Retina (tissue), 1 donor: Measurements from ENCODE around the gene COL18A1.

Experiments
- DNase-seq: peaks from one replicate; pipeline ENCODE4 v3.0.0-alpha.2; 2016

The COL18A1 gene

GRCh38 chr21:45457161-45457831 lies 52.3 kb downstream of the COL18A1 start:
- DNase-seq, result no peak

DNA sequence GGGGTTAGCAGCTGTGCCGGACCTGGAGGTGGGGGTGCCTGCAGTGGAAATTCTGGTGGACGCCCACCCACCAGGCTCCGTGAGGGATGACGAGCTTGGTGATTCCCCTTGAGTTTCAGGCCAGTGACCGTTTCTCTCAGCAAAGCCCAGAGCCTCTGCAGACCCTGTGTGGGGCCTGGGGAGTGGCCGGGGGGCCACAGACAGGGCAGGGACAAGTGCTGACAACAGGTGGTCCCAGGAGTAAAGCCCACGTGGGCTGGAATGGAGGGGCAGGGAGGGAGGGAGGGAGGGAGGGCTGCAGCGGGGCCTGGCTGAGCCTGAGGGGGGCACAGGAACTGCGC lies 52.8 kb downstream of the COL18A1 start:
- DNase-seq, result no peak

DNA sequence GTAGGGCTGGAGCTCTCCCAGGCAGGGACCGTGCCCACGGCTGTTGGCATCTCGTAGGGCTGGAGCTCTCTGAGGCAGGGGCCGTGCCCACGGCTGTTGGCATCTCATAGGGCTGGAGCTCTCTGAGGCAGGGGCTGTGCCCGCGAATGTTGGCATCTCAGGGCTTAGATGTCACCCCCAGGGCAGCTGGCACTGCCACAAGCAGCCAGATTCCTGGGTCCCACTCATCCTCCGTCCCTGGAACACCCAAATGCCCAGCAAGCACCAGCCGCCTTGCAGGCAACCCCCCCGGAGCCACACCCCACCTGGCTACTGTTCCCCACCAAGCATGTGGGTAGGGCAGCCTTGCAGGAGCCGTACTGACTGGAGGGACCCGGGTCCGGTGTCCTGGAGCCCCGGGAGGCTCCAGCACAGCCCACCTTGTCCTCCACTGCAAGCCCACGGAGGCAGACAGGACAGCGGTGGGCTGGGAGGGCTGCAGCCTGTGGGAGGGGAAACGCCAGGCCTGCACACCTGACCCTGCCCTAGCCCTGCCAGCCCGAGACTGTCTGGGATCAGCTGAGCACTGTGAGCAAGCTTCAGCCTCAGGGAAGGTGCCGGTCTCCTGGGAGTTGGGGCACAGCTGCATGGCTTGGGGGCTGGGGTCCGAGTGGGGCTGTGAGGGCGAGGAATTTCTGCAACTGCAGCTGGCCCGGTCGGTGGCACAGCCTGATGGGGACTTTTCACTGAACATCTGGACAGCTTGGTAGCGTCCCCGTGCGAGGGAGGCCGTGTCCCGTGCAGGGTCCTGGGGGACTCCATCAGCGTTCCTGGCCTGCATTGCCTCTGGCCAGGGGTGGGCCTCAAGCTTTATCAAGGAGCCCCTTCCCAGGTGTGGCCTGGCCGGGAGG lies 53.6 kb downstream of the COL18A1 start:
- peak; percentile 31 for DNase-seq

DNA sequence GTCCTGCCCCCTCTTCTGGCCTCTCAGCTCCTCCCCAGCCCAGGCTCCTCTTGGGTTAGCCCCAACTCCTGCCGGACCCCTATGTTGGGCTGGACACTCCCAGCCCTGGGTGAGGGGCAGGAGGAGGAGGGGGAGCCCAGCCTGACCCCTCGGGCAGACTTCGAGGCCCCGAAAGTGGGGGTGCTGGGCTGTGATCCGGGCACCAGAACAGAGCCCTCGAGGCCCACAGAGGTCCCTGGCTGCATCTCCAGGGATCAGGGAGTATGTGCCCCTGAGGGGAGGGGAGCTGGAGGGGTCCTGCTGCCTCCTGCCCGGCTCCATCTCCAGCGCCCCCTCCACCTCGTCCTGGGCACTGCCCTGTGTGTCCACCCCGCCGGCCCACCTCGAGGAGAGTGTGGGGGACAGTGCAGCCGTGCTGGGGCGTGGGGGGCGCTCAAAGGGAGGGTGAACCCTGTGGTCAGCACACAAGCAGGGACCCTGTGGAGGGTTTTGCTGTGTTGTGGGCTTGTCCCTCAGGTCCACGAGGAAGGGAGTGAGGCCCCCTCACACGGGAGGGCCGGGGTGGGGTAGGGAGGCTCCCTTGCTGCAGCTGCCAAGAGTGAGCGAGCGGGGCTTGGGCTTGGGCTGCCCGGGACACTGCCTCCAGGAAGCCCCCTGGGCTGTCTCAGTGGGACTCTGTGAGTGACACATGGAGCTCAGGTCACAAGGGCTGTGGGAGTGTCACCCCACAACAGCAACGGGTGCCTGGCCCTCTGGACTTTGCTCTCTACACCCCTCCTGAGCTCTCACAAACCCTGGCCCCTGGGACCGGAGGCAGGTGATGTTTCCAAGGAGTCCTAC lies 54.4 kb downstream of the COL18A1 start:
- DNase-seq, result no peak

DNA sequence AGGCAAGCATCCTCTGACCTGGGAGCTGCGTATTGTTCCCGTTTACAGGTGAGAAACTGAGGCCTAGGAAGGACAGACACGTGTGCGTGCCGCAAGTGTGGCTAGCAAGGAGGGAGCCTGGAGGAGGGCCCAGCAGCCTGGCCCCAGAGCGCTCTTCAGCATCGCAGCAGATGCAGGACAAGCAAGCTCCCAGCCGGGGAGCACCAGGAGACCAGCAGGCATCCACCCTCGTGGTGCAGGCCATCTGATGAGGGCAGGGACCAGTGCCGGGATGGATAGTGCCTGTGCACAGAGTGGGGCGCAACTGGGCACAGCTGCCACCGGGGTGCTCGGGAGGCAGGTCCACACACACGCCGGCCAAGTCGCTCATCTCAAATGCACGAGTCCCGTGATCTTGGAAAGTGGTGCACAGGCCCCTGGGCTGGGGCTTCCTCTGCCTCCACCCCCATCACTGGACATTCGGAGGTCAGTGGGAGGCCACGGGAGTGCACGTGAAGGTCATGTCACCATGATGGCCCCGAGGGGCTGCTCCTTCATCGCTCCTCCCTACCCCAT lies 55.1 kb downstream of the COL18A1 start:
- no peak for DNase-seq

GRCh38 chr21:45460611-45461368 lies 55.8 kb downstream of the COL18A1 start:
- no peak for DNase-seq

DNA sequence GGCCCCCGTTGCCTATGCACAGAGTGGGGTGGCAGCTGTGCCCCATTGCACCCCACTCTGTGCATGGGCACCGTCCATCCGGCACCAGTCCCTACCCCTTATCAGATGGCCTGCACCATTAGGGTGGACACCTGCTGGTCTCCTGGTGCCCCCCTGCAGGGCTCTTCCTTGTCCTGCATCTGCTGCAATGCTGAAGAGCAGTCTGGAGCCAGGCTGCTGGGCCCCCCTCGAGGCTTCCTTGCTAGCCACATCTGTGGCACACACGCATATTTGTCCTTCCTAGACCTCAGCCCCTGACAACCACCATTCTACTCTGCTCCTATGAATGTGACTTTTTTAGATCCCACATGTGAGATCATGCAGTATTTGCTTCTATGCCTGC lies 56.4 kb downstream of the COL18A1 start:
- DNase-seq, result no peak

DNA sequence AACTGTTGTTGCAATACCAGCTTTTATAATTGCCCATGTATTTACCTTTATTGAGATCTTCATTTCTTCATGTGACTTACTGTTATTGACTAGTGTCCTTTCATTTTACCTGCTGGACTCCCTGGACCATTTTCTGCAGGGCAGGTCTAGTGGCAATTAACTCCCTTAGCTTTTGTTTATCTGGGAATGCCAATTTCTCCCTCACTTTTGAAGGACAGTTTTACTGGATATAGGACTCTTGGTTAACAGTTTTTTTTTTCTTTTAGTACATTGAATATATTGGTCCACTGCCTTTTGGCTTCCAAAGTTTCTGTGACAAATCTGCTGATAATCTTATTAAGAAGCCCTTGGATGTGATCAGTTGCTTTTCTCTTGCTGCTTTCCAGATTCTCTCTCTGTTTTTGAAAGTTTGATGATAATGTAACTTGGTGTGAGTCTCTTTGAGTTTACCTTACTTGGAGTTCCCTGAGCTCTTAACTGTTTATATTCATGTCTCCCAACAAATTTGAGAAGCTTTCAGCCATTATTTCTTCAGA lies 56.9 kb downstream of the COL18A1 start:
- no peak for DNase-seq

DNA sequence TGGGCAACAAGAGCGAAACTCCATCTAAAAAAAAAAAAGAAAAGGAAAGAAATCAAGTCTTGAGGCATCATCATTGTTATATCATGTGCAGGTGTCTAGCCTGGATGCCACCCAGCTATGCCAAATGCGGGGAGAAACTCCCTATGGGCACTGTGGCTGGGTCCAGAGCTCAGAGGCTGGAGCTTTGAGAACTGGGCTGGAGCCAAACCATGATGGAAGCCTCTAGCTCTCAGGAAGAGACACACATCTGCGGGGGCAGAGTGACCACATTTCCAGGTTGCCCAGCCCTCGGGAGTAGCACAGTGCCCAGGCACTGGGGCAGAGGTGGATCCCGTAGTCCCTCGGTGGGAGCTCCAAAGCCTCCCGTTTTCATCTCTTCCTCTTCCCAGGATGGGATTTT lies 58.9 kb downstream of the COL18A1 start:
- DNase-seq, result no peak

- no peak for DNase-seq
Measured at GRCh38 chr21:45464309-45464708, 59.3 kb downstream of the COL18A1 start.

DNA sequence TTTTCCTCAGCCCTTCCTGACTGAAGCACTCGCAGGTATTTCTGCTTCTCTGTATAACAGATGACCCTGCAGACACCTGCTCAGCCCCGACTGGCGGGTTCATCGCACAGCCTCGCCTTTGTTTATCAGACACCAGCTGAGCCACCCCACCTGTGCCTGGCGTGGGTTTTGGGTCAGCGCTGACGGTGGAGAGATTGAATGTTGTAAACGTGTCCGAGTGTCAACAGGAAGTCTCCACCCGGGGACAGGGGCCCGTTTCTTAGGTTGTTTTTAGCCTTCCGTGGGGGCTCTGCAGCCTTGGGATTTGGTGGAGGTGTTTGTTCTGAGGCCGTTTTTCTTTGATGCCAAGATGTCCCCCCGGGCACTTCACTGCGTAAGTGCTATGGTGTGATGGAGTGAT lies 60.1 kb downstream of the COL18A1 start:
- no peak for DNase-seq

GRCh38 chr21:45465611-45466329 lies 60.8 kb downstream of the COL18A1 start:
- no peak for DNase-seq

- DNase-seq, result peak; percentile 51
Measured at GRCh38 chr21:45466330-45467220, 61.6 kb downstream of the COL18A1 start.

DNA sequence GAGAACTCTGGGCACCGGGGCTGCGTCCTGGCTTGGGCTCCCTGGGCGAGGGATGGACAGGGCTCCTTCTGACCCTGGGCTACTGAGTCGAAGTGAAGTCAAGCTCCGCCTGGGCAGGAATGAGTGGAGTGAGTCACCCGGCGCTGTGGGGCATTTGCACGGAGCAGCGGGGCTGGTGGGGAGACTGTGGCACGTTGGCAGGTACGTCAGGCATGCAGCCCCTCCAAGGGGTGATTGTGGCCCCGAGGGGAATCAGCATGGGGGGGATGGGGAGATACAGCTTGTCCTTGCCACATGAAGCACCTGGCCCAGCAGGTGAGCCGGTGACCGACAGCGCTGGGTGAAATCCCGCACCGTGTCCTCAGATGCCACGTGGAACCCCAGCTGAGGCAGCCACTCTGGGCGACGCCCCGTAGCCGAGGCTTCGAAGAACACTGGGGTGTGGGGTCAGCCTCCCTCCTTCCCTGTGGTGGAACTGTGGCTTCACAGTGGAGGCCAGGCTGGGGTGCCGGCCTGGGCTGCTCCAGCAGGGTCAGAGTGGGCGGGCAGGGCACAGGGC lies 62.3 kb downstream of the COL18A1 start:
- no peak for DNase-seq

- no peak for DNase-seq
Measured at GRCh38 chr21:45468051-45468970, 63.3 kb downstream of the COL18A1 start.

DNA sequence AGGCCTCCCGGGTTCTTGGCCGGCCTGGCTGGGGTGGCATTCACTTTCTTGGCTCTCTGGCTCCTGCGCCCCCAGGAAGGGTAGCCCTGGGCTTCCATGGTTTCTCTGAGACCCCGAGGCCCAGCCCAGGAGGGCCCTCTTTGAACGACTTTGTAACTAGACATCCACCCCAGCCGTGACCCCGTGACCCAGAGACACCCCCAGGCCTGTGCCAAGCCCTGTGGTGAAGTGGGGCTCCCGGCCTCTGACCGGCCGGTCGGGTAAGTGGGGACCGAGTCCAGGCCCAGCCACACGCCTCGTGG lies 64.0 kb downstream of the COL18A1 start:
- DNase-seq, result no peak

- no peak for DNase-seq
Measured at GRCh38 chr21:45469273-45470086, 64.5 kb downstream of the COL18A1 start.

GRCh38 chr21:45470087-45470515 lies 65.1 kb downstream of the COL18A1 start:
- no peak for DNase-seq
